ENCODE measurements around the gene KANSL2.
"Not testable (repeated sequence)": the region's sequence is repeated elsewhere in the genome, so short reads cannot be mapped to it uniquely, and the experiment has no call there.

The KANSL2 gene

GRCh38 chr12:48683534-48683933 is 1.5 kb upstream of the KANSL2 start:
- DNase-seq (ENCODE audit: low spot score): no peak

- no peak for DNase-seq (ENCODE audit: low spot score)
Observed at GRCh38 chr12:48682927-48683326, 889 bp upstream of the KANSL2 start.

- DNase-seq (ENCODE audit: low spot score): not testable (repeated sequence)
Observed at GRCh38 chr12:48682533-48682905, 481 bp upstream of the KANSL2 start.

- DNase-seq (ENCODE audit: low spot score): no peak
Observed at GRCh38 chr12:48681399-48681709, 684 bp downstream of the KANSL2 start.

GRCh38 chr12:48680861-48681260 is 1.2 kb downstream of the KANSL2 start:
- DNase-seq (ENCODE audit: low spot score): no peak

- DNase-seq (ENCODE audit: low spot score): no peak
Observed at GRCh38 chr12:48678551-48679185, 3.4 kb downstream of the KANSL2 start.

GRCh38 chr12:48671231-48671856 is 10.7 kb downstream of the KANSL2 start:
- no peak for DNase-seq (ENCODE audit: low spot score)

GRCh38 chr12:48668996-48669395 is 13.0 kb downstream of the KANSL2 start:
- DNase-seq (ENCODE audit: low spot score): no peak

- DNase-seq (ENCODE audit: low spot score): no peak
Observed at GRCh38 chr12:48659863-48660262, 22.2 kb downstream of the KANSL2 start.

GRCh38 chr12:48651681-48652080 is 30.4 kb downstream of the KANSL2 start:
- DNase-seq (ENCODE audit: low spot score): no peak

GRCh38 chr12:48645354-48645753 is 36.7 kb downstream of the KANSL2 start:
- not testable (repeated sequence) for DNase-seq (ENCODE audit: low spot score)

- DNase-seq (ENCODE audit: low spot score): no peak
Observed at GRCh38 chr12:48643011-48643410, 39.0 kb downstream of the KANSL2 start.

- DNase-seq (ENCODE audit: low spot score): not testable (repeated sequence)
Observed at GRCh38 chr12:48641752-48642555, 40.1 kb downstream of the KANSL2 start.

- no peak for DNase-seq (ENCODE audit: low spot score)
Observed at GRCh38 chr12:48640854-48641253, 41.2 kb downstream of the KANSL2 start.

GRCh38 chr12:48640428-48640827 is 41.6 kb downstream of the KANSL2 start:
- no peak for DNase-seq (ENCODE audit: low spot score)

- DNase-seq (ENCODE audit: low spot score): no peak
Observed at GRCh38 chr12:48631071-48631470, 51.0 kb downstream of the KANSL2 start.

- DNase-seq (ENCODE audit: low spot score): no peak
Observed at GRCh38 chr12:48630346-48630745, 51.7 kb downstream of the KANSL2 start.

GRCh38 chr12:48629541-48629940 is 52.5 kb downstream of the KANSL2 start:
- DNase-seq (ENCODE audit: low spot score): no peak

GRCh38 chr12:48627556-48627955 is 54.5 kb downstream of the KANSL2 start:
- DNase-seq (ENCODE audit: low spot score): no peak

- DNase-seq (ENCODE audit: low spot score): not testable (repeated sequence)
Observed at GRCh38 chr12:48622997-48623396, 59.0 kb downstream of the KANSL2 start.

- peak; percentile 85 for DNase-seq (ENCODE audit: low spot score)
Observed at GRCh38 chr12:48618541-48618940, 63.5 kb downstream of the KANSL2 start.

GRCh38 chr12:48615681-48616080 is 66.4 kb downstream of the KANSL2 start:
- no peak for DNase-seq (ENCODE audit: low spot score)

GRCh38 chr12:48613321-48613720 is 68.7 kb downstream of the KANSL2 start:
- no peak for DNase-seq (ENCODE audit: low spot score)
